Breast epithelium (tissue), 4 donors: ENCODE results near the gene FKTN. TPM values are rescaled to one million over a fixed set of nuclear protein-coding genes. Genes with fewer than 3 reads are reported as not detected.

ENCODE experiments used
- DNase-seq, 2 donors: peaks; one replicate each; pipeline ENCODE4 v3.0.0-alpha.2; 2019; ENCODE audit warnings: low spot score in 2 of 2
- H3K27ac ChIP-seq, 2 donors: fragments of 200-600 bp; sonication (generic) in 1 of 2; one replicate each; pipeline ENCODE4 v1.5.1; 2016 to 2019; ENCODE audit warnings: mild to moderate bottlenecking in 1 of 2
- H3K27me3 ChIP-seq, 2 donors: fragments of 200-600 bp; sonication (generic) in 1 of 2; one replicate each; pipeline versions ENCODE4 v1.5.1 to v1.6.0; 2017 to 2019; ENCODE audit warnings: control low read depth in 1 of 2, mild to moderate bottlenecking in 1 of 2
- H3K36me3 ChIP-seq: fragments of 200-600 bp; one replicate; pipeline ENCODE4 v1.5.1; 2019
- H3K4me1 ChIP-seq, 2 donors: fragments of 200-600 bp; sonication (generic); one replicate each; pipeline ENCODE4 v1.5.1; 2016 to 2019; ENCODE audit warnings: control low read depth in 1 of 2
- H3K4me3 ChIP-seq, 3 donors: fragments of 200-600 bp; sonication (generic); 1 replicate in 2 of 3; 2 replicates in 1 of 3; pipeline ENCODE4 v1.5.1; 2016 to 2019; ENCODE audit warnings: mild to moderate bottlenecking in 3 of 3, moderate library complexity in 2 of 3
- H3K9me3 ChIP-seq, 2 donors: fragments of 200-600 bp; sonication (generic) in 1 of 2; one replicate each; pipeline ENCODE4 v1.5.1; 2016 to 2019; ENCODE audit warnings: control low read depth in 1 of 2
- CTCF ChIP-seq, 3 donors: fragments of 450-650 bp; IDR thresholded peaks; one replicate each; pipeline ENCODE4 v1.5.1; 2016 to 2017; ENCODE audit warnings: antibody characterized with exemption in 3 of 3, mild to moderate bottlenecking in 3 of 3, moderate library complexity in 3 of 3
- POLR2A ChIP-seq: fragments of 450-650 bp; IDR thresholded peaks from one replicate; pipeline ENCODE4 v1.6.1; 2016; ENCODE audit warnings: antibody characterized with exemption, mild to moderate bottlenecking, moderate library complexity
- POLR2AphosphoS5 ChIP-seq, 3 donors: sonication (generic); formaldehyde crosslinking; IDR thresholded peaks; one replicate each; pipeline ENCODE4 v1.6.1; 2017; ENCODE audit warnings: antibody characterized with exemption in 3 of 3
- intact Hi-C: fragments of 100-400 bp; cut with DNase I; formaldehyde crosslinking; loops from one replicate; pipeline ENCODE4 v1.15.1; 2023; ENCODE audit warnings: low total_unique reads
- total RNA-seq, 3 donors: library from RNA; depleted of rRNA; stranded (reverse); fragments of >200 nt; gene quantifications; one replicate each; pipeline ENCODE4 v1.1.0, GENCODE V29; 2016

The FKTN gene
- total RNA-seq, 3 donors from 2014 or later: 9.4 to 29.0 (median 12.1) TPM

DNA sequence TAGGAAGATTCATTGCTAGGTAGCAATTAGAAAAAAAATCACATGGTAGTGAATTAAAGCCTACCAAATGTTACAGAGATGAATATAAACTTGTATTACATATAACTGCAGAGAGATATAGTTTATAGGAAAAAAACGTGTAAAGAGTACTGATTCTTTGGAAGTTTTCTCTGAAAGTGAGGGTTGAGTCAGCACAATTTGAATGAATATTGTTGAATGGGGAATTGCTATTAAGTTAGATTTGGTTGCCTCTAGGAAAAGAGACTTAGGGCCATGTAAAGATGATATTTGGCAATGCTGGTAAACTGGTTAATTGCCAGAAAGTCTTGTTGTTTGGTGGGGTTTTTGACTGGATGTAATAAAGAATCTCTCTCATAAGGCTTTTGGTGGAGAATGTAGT is 67.2 kb downstream of the FKTN start:
- Histone ChIP-seq H3K9me3 (no peaks in the 10 kb centered on the region), H3K36me3 (no peaks in the 10 kb centered on the region), H3K4me3 (no peak overlapping the region), H3K27me3 (no peaks in the 10 kb centered on the region), H3K4me1 (no peaks in the 10 kb centered on the region), H3K27ac (no peak overlapping the region)
- no peak for DNase-seq
- intact Hi-C loops: no loop called here
- TF ChIP-seq POLR2AphosphoS5 (IDR thresholded peaks at IDR 0.05): no peak
- TF ChIP-seq POLR2A: no peak
- no peak for TF ChIP-seq CTCF (IDR thresholded peaks at IDR 0.05)

DNA sequence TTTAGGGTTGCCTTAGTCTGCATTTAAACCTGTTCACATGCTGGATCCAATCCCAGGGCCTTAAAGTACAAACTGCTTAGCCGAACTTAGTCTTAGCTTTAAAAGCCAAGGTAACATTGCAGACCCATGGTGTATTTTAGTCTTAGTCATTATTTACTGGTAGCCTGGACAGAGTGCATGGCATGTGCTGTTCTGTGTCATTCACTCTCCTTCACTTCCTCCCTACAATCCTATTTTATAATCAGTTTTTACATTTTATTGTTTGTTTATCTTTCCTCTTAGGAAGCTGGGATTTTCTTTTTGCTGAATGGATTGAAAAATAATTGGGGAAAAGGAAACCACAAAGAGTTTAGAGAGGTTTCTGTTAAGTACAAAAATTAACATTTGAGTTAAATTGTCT is 74.9 kb downstream of the FKTN start:
- Histone ChIP-seq H3K9me3 (no peaks in the 10 kb centered on the region), H3K27me3 (no peaks in the 10 kb centered on the region), H3K27ac (no peak overlapping the region), H3K36me3 (no peaks in the 10 kb centered on the region), H3K4me1 (no peaks in the 10 kb centered on the region), H3K4me3 (no peak overlapping the region)
- DNase-seq: no peak
- TF ChIP-seq POLR2AphosphoS5 (IDR thresholded peaks at IDR 0.05): no peak
- no peak for TF ChIP-seq CTCF (IDR thresholded peaks at IDR 0.05)
- no peak for TF ChIP-seq POLR2A
- intact Hi-C loops: loop anchor here (5.0 kb wide), 1 partner anchor 999 kb away; no protein-coding TSS in a partner anchor

DNA sequence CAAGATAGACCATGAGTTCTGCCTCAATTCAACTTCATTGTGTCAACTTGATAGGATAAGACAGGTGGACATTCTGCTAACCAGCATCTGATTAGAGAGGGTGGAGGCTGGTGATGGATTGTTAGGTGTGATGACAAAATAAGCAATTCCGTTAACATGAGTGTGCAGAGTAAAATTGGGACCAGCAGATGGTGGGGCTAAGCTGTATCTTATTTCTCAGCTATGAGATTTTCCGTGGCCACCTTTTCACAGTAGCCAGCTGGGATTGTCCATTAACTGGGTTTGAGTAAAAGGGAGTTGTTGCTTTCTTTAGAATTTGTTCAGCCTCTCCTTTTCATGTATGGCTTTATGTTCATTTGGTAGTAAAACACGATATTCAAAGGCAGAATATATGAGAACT is 75.5 kb downstream of the FKTN start:
- H3K27me3 ChIP-seq: no peaks in the 10 kb centered on the region
- DNase-seq: no peak
- no peak for TF ChIP-seq POLR2AphosphoS5 (IDR thresholded peaks at IDR 0.05)
- TF ChIP-seq CTCF (IDR thresholded peaks at IDR 0.05): no peak
- no peak overlapping the region for H3K27ac ChIP-seq
- intact Hi-C loops: loop anchor here (5.0 kb wide), 1 partner anchor 999 kb away; no protein-coding TSS in a partner anchor
- no peak overlapping the region for H3K4me3 ChIP-seq
- H3K36me3 ChIP-seq: no peaks in the 10 kb centered on the region
- H3K9me3 ChIP-seq: no peaks in the 10 kb centered on the region
- no peaks in the 10 kb centered on the region for H3K4me1 ChIP-seq

DNA sequence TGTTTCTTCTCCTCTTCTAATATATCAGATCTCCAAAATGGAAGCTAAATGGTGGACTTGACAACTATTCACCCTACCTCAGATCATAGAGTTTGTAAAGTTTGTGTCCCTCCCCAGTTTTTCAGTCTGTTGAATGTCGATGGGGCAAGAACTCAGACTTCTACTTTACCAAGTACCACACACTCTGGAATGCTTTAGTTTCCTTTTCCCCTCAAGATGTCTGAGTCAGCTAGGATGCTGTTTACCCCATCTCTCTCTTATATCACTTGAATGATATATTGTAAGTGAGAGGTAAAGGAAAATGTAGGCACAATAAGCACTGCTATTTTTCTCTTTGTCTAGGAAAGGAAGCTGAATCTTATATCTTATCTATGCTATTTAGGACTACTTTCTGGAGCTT is 78.4 kb downstream of the FKTN start:
- H3K4me3 ChIP-seq: no peak overlapping the region
- no peaks in the 10 kb centered on the region for H3K9me3 ChIP-seq
- H3K4me1 ChIP-seq: no peaks in the 10 kb centered on the region
- H3K27me3 ChIP-seq: no peaks in the 10 kb centered on the region
- no peak overlapping the region for H3K27ac ChIP-seq
- no peaks in the 10 kb centered on the region for H3K36me3 ChIP-seq
- no peak for TF ChIP-seq POLR2A
- TF ChIP-seq CTCF (IDR thresholded peaks at IDR 0.05): no peak
- TF ChIP-seq POLR2AphosphoS5 (IDR thresholded peaks at IDR 0.05): no peak
- DNase-seq: no peak
- intact Hi-C loops: no loop called here

DNA sequence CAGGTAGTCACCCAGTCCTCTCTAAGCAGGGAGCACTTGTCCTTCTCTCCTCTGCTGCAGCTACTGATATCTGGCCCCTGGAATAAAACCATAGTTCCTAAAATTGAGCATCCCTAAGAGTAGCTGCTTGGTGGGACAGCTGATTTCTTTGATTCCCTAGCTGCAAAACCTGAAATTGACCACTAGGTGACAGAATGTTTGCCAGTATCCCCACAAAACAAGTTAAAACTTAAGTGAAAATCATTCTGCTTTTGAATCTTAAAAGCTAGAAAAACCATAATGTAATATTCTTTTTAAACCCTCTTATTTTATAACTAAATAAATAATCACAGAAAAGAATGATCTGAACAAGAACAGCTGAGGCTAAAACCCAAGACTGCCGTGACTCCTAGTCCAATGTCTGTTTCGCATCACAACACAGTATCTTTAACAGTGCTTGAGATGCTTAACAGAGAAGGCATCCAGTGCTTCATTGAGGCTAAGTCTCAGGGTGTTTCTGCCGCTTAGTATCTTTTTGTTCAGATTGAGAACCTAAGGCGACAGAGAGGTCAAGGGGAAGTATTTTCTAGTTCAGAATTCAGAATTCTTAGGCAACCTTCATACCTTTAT is 80.0 kb downstream of the FKTN start:
- Histone ChIP-seq H3K9me3 (peaks cover 0 to 7% of the 10 kb centered on the region in 2 donors), H3K36me3 (no peaks in the 10 kb centered on the region)
- DNase-seq: no peak

More for the DNA sequence above, 80.0 kb downstream of the FKTN start:
- Histone ChIP-seq H3K4me1 (no peaks in the 10 kb centered on the region), H3K27ac (no peak overlapping the region), H3K27me3 (no peaks in the 10 kb centered on the region), H3K4me3 (no peak overlapping the region)
- TF ChIP-seq CTCF (IDR thresholded peaks at IDR 0.05) (no peak), POLR2A (no peak), POLR2AphosphoS5 (IDR thresholded peaks at IDR 0.05) (no peak)
- intact Hi-C loops: no loop called here
